Measurements from ENCODE around the gene SLCO2B1.

DNA sequence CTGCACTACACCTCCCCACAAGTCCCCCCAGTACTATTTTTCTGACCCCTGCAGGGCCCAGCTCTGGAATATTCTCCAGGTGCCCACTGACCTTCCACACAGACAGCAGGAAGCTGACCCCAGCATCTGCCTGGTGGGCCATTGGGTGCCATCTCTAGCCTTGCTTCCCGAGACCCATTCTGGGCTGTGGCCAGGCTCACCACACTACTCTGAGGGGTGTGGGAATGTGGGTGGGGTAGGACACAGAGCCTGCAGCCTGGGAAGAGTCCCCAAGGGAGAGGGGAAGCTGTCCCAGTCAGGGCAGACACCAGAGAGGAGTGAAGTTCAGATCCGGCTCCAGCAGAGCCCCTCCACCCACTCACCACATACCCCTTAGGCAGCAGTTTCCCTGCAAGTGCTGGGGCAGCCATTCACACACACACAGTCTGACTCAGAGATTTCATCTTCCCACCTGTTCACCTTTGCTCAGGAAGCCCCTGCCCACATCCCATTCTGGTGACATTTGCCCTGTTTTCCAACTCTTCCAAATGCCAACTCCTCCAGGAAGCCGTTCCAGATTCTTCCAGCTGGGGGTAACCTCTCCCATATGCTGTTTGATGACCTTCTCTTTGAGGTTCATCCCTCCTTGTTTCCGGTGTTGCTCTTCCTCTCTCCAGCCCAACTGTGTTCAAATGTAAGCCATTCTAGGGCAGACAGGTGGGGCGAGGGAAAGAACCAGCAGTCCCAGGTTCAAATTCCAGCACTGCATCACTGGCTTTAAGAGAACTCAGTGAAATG lies 1.9 kb downstream of the SLCO2B1 start:
- TF ChIP-seq CTCF (IDR thresholded peaks at IDR 0.05) (no peak), POLR2A (IDR thresholded peaks at IDR 0.05) (no peak)

All from transverse colon (tissue), 3 donors.